Fibroblast of villous mesenchyme (primary cell): ENCODE data around the gene PCED1A. TPM values are rescaled to one million over a fixed set of nuclear protein-coding genes. Genes with fewer than 3 reads are reported as not detected.
"Not testable (repeated sequence)": the region's sequence is repeated elsewhere in the genome, so short reads cannot be mapped to it uniquely, and the experiment has no call there.

Experiments used
- DNase-seq: peaks from one replicate; pipeline ENCODE4 v3.0.0-alpha.2; 2010; ENCODE audit warnings: low read depth
- H3K4me3 ChIP-seq: 2 replicates; pipeline ENCODE4 v1.5.1; 2011; ENCODE audit warnings: low read depth, mild to moderate bottlenecking, low read length
- total RNA-seq: library from RNA; depleted of rRNA; stranded (reverse); fragments of >200 nt; gene quantifications from 2 replicates; pipeline ENCODE4 v1.2.3, GENCODE V29; 2012
- TF ChIP-seq, protein P1 (sequence below): IDR thresholded peaks from 2 replicates; pipeline ENCODE4 v1.5.1; 2012; ENCODE audit warnings: low read depth, mild to moderate bottlenecking, low read length; ENCODE audit not compliant: insufficient read depth

PCED1A gene
- total RNA-seq, 1 donor: 32.8 TPM

DNA sequence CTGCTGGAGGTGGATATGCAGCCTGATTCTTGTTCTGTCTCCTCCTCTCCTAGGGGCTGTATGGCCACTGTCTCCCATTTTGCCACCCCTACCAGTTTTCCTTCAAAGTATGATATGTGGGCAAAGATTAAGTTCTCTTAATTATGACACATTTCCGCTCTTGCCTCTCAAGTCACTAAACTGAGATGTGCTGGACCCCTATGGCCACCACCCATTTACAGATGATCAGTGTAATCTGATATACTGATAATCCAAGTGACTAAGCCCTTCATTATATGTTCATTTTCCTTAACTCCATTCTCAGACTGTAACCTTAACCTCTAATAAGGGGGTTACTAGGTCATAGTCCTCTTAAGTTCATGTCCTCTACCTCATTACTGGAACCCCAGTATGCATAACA lies 26.4 kb downstream of the PCED1A start:
- DNase-seq: no peak
- no peak overlapping the region for H3K4me3 ChIP-seq
- TF ChIP-seq, protein P1, sequence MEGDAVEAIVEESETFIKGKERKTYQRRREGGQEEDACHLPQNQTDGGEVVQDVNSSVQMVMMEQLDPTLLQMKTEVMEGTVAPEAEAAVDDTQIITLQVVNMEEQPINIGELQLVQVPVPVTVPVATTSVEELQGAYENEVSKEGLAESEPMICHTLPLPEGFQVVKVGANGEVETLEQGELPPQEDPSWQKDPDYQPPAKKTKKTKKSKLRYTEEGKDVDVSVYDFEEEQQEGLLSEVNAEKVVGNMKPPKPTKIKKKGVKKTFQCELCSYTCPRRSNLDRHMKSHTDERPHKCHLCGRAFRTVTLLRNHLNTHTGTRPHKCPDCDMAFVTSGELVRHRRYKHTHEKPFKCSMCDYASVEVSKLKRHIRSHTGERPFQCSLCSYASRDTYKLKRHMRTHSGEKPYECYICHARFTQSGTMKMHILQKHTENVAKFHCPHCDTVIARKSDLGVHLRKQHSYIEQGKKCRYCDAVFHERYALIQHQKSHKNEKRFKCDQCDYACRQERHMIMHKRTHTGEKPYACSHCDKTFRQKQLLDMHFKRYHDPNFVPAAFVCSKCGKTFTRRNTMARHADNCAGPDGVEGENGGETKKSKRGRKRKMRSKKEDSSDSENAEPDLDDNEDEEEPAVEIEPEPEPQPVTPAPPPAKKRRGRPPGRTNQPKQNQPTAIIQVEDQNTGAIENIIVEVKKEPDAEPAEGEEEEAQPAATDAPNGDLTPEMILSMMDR: no peak

DNA sequence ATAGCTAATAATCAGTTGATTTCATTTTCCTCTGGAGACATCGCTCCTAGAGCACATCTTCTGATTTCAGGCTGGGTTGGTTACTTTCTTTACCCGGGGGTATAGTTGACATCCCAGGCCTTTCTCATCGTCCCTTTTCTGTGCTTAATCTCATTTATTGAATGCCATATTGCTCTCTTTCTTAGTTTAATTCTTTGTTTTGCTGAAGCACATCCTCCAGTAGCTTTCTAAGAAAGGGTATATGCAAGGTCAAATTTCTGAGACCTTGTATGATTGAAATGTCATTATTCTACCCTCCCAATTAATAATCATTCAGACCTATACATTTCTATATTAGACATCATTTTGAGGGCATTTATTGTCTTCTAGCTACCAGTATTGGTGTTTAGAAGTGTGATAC lies 28.3 kb downstream of the PCED1A start:
- TF ChIP-seq, protein P1: no peak
- DNase-seq: no peak

DNA sequence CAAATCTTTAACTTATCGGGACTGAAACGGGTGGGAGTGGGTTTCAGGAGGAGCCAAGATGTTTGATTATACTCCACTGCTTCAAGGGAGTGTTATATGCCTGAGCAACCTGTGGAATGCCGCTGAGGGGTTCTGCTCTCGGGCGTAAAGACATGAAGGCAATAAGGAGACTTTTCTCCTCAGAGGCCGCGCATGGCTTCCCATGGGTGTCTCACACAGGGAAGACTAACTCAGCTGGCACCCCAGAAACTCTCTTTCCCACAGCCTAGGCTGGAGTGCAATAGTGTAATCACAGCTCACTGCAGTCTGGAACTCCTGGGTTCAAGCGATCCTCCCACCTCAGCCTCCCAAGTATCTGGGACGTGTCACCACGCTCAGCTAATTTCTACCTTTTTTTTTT lies 30.8 kb downstream of the PCED1A start:
- H3K4me3 ChIP-seq: no peak overlapping the region
- DNase-seq: no peak
- TF ChIP-seq, protein P1: no peak

More for the DNA sequence above, 28.3 kb downstream of the PCED1A start:
- no peak overlapping the region for H3K4me3 ChIP-seq

DNA sequence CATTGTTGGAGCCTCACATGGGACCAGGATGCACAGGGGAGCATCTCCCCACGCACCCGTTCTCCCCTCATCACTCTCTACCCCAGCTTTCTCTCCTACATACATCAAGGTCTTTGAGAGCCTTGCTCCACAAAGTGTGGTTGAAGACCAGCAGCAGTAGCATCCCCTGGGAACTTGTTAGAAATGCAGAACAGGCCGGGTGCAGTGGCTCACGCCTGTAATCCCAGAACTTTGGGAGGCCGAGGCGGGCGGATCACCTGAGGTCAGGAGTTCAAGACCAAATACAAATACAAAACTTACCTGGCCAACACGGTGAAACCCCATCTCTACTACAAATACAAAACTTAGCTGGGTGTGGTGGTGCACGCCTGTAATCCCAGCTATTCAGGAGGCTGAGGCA lies 32.5 kb downstream of the PCED1A start:
- not testable (repeated sequence) for DNase-seq, H3K4me3 ChIP-seq

DNA sequence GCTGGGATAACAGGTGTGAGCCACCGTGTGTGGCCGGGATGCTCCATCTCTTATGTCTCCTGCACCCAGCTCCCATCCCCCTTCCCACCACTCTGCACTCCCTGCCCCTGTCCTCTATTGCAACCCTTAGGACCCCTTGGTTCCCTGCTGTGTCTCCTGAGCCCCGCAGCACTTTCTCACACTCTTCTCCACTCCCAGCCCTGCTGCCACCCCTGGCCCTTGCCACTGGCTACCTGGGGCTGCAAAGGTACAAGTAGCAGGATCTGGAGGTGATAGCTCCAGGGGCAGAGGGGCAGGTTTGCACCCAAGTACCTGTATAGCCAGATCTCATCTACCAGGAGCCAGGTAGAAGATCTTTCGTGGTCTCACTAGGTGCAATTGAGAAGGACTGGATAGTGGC lies 33.4 kb downstream of the PCED1A start:
- TF ChIP-seq, protein P1: no peak
- H3K4me3 ChIP-seq: no peak overlapping the region
- no peak for DNase-seq

DNA sequence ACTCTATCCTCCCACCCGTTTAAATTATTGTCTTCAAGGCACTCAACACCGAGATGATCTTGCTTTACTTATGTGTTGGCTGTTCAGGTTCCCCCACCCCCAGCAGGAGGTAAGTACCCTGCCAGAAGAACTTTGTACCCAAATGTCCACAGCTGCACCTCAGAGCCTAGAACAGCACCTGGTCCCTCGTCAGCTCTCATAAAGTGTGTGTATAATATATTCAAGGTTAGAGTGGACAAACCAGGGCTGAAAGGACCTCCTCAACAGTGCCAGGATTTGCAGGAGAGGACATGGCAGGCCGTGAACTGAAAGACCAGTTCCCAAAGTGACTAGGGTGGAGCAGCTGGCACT lies 34.1 kb downstream of the PCED1A start:
- TF ChIP-seq, protein P1: no peak
- no peak for DNase-seq
- H3K4me3 ChIP-seq: no peak overlapping the region

DNA sequence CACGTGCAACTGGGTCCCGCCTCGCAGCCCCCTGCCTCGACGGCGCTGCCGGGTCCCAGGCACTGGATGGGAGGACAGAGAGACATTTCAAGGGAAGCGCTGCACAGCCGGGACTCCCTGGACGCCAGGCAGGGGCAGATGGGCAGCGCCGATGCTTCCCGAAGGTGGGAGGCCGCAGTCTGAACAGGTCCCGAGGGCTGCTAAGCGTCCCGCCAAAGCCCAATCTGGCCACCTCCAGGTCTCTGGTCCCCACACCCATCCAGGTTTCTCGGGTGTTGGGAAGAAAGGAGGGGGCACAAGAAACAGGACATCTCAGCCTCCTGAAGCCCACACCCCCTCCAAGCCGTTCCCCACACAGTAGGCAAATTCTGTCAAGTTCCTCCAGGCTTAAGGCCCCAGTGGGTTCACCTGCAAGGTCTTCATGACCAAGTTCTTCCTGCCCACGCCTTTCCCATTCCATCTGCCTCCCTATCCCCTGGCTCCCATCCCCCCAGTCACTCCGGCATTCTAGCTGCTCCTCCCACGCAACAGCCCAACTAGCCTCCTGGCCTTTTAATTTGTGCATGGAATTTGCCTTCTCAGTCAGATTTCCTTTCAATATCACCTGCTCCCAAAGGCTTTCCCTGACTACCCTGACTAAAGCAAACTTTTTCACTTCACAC lies 34.6 kb downstream of the PCED1A start:
- TF ChIP-seq, protein P1: no peak
- no peak overlapping the region for H3K4me3 ChIP-seq
- no peak for DNase-seq
